NT2/D1 (cell line): Measurements from ENCODE around the gene BRD9.

Source experiments
- DNase-seq: peaks from one replicate; pipeline ENCODE4 v3.0.0-alpha.2; 2011; ENCODE audit warnings: low read depth, low spot score
- H3K27me3 ChIP-seq: 2 replicates; pipeline ENCODE4 v1.6.0; 2011; ENCODE audit warnings: mild to moderate bottlenecking; ENCODE audit not compliant: insufficient read length, insufficient read depth
- H3K36me3 ChIP-seq: 2 replicates; pipeline ENCODE4 v1.6.1; 2011; ENCODE audit warnings: mild to moderate bottlenecking, low read length, mixed read lengths; ENCODE audit not compliant: insufficient read depth, insufficient read length
- H3K4me1 ChIP-seq: 2 replicates; pipeline ENCODE4 v1.5.1; 2011; ENCODE audit not compliant: insufficient read depth, insufficient read length
- H3K4me3 ChIP-seq: 2 replicates; pipeline ENCODE4 v1.5.1; 2011; ENCODE audit warnings: low read depth; ENCODE audit not compliant: insufficient read length
- H3K9ac ChIP-seq: 2 replicates; pipeline ENCODE4 v1.6.0; 2011; ENCODE audit warnings: low read depth; ENCODE audit not compliant: insufficient read length
- H3K9me3 ChIP-seq: 2 replicates; pipeline ENCODE4 v1.5.1; 2011; ENCODE audit warnings: mild to moderate bottlenecking, low read length; ENCODE audit not compliant: insufficient read depth
- SUZ12 ChIP-seq: IDR thresholded peaks from 2 replicates; pipeline ENCODE4 v1.6.1; 2011; ENCODE audit not compliant: insufficient read length, insufficient read depth; ENCODE audit errors: extremely low read depth
- YY1 ChIP-seq: IDR thresholded peaks from 2 replicates; pipeline ENCODE4 v1.6.1; 2011; ENCODE audit not compliant: insufficient read length, insufficient read depth
- ZNF274 ChIP-seq: IDR thresholded peaks from 2 replicates; pipeline ENCODE4 v1.6.1; 2011; ENCODE audit warnings: mild to moderate bottlenecking, low read depth, low read length

BRD9 gene

GRCh38 chr5:868428-869135 lies 24.0 kb downstream of the BRD9 start:
- Histone ChIP-seq H3K4me1 (no peaks in the 10 kb centered on the region), H3K27me3 (no peaks in the 10 kb centered on the region), H3K9ac (no peak overlapping the region), H3K4me3 (no peak overlapping the region), H3K9me3 (no peaks in the 10 kb centered on the region), H3K36me3 (peaks cover 98% of the 10 kb centered on the region)
- DNase-seq, result no peak
- no peak for TF ChIP-seq ZNF274
- no peak for TF ChIP-seq SUZ12
- TF ChIP-seq YY1, result no peak

- Histone ChIP-seq H3K9me3 (no peaks in the 10 kb centered on the region), H3K36me3 (peaks cover 99% of the 10 kb centered on the region), H3K4me3 (no peak overlapping the region), H3K9ac (no peak overlapping the region), H3K27me3 (no peaks in the 10 kb centered on the region), H3K4me1 (no peaks in the 10 kb centered on the region)
- no peak for DNase-seq
- TF ChIP-seq YY1 (no peak), ZNF274 (no peak), SUZ12 (no peak)
Observed at GRCh38 chr5:867300-867870, 25.2 kb downstream of the BRD9 start.

- DNase-seq, result no peak
- Histone ChIP-seq H3K9me3 (no peaks in the 10 kb centered on the region), H3K36me3 (peaks cover 99% of the 10 kb centered on the region), H3K27me3 (no peaks in the 10 kb centered on the region), H3K9ac (no peak overlapping the region), H3K4me3 (no peak overlapping the region), H3K4me1 (no peaks in the 10 kb centered on the region)
- TF ChIP-seq ZNF274, result no peak
- TF ChIP-seq SUZ12, result no peak
- TF ChIP-seq YY1, result no peak
Observed at GRCh38 chr5:865771-866170, 26.8 kb downstream of the BRD9 start.

GRCh38 chr5:865168-865521 lies 27.5 kb downstream of the BRD9 start:
- TF ChIP-seq SUZ12, result no peak
- no peak for TF ChIP-seq YY1
- no peak for TF ChIP-seq ZNF274
- no peak overlapping the region for H3K9ac ChIP-seq
- peaks cover 99% of the 10 kb centered on the region for H3K36me3 ChIP-seq

GRCh38 chr5:864492-865167 lies 28.0 kb downstream of the BRD9 start:
- no peaks in the 10 kb centered on the region for H3K27me3 ChIP-seq
- H3K9ac ChIP-seq, result no peak overlapping the region
- peaks cover 99% of the 10 kb centered on the region for H3K36me3 ChIP-seq
- H3K9me3 ChIP-seq, result no peaks in the 10 kb centered on the region
- no peak for DNase-seq
- no peak overlapping the region for H3K4me3 ChIP-seq
- no peaks in the 10 kb centered on the region for H3K4me1 ChIP-seq
- TF ChIP-seq ZNF274 (no peak), YY1 (no peak), SUZ12 (no peak)

More at GRCh38 chr5:865168-865521, 27.5 kb downstream of the BRD9 start:
- Histone ChIP-seq H3K4me3 (no peak overlapping the region), H3K27me3 (no peaks in the 10 kb centered on the region), H3K4me1 (no peaks in the 10 kb centered on the region), H3K9me3 (no peaks in the 10 kb centered on the region)
- DNase-seq, result no peak

- H3K4me3 ChIP-seq, result no peak overlapping the region
- H3K9ac ChIP-seq, result no peak overlapping the region
- no peaks in the 10 kb centered on the region for H3K9me3 ChIP-seq
- H3K36me3 ChIP-seq, result peaks cover 98% of the 10 kb centered on the region
- H3K27me3 ChIP-seq, result no peaks in the 10 kb centered on the region
- no peaks in the 10 kb centered on the region for H3K4me1 ChIP-seq
- no peak for TF ChIP-seq YY1
- TF ChIP-seq ZNF274, result no peak
- TF ChIP-seq SUZ12, result no peak
- DNase-seq, result no peak
Observed at GRCh38 chr5:863244-863805, 29.3 kb downstream of the BRD9 start.
